Measurements from ENCODE around the gene UGT3A2. TPM values are rescaled to one million over a fixed set of nuclear protein-coding genes. Genes with fewer than 3 reads are reported as not detected.

Gene UGT3A2
- 4.4 TPM for total RNA-seq

GRCh38 chr5:36066540-36067210 lies at the start of gene UGT3A2:
UGT3A2 (minus strand) TSS chr5:36066882; CDS start chr5:36066789, 93 bp downstream.

GRCh38 chr5:35990941-35991611 lies 75.6 kb downstream of the UGT3A2 start, which contains the start of gene UGT3A1:
UGT3A1 (minus strand) TSS chr5:35991390; CDS start chr5:35991240, 150 bp downstream.

Small RNA genes lying within 50 kb of the gene (small RNA-seq; reads per million reads assigned to genes)
- not detected for gene AC016612.1 (ENCODE audit: low replicate concordance)

Other genes with a start within 250 kb of the UGT3A2 start
- 1.6 TPM for gene IL7R, start 210.0 kb downstream of the UGT3A2 start, total RNA-seq
- 2.2 TPM for gene CAPSL, start 128.3 kb downstream of the UGT3A2 start, total RNA-seq
- gene UGT3A1, start 75.5 kb downstream of the UGT3A2 start, total RNA-seq, result 34.4 TPM
- gene LMBRD2, start 85.0 kb upstream of the UGT3A2 start, total RNA-seq, result 14.7 TPM
- gene SKP2, start 85.2 kb upstream of the UGT3A2 start, total RNA-seq, result 29.9 TPM
- 40.8 TPM for gene NADK2, start 175.0 kb upstream of the UGT3A2 start, total RNA-seq
- 13.3 TPM for gene RANBP3L, start 235.0 kb upstream of the UGT3A2 start, total RNA-seq